HEK293 (cell line): ENCODE measurements around the gene ICE1.

Experiments used
- ZIC2 ChIP-seq: fragments of 450-650 bp; formaldehyde crosslinking; IDR thresholded peaks from 2 replicates; pipeline ENCODE4 v1.5.1; 2016; ENCODE audit warnings: missing biosample characterization, missing genetic modification characterization
- ZNF2 ChIP-seq: fragments of 450-650 bp; formaldehyde crosslinking; IDR thresholded peaks from 2 replicates; pipeline ENCODE4 v1.5.1; 2016; ENCODE audit warnings: missing biosample characterization, missing genetic modification characterization
- ZNF274 ChIP-seq, 2 experiments: fragments of 200-500 bp in 1 of 2; fragments of 450-650 bp in 1 of 2; sonication (Bioruptor generic) in 1 of 2; formaldehyde crosslinking in 1 of 2; IDR thresholded peaks; 2 replicates each; pipeline versions ENCODE4 v1.5.1 to v1.6.1; 2014 to 2016; ENCODE audit warnings: borderline replicate concordance in 1 of 2, inconsistent platforms in 1 of 2, low read length in 1 of 2, missing biosample characterization in 1 of 2, missing genetic modification characterization in 1 of 2
- ZNF391 ChIP-seq: fragments of 450-650 bp; formaldehyde crosslinking; IDR thresholded peaks from 2 replicates; pipeline ENCODE4 v1.5.1; 2016; ENCODE audit warnings: low read depth, missing biosample characterization, missing genetic modification characterization, borderline replicate concordance
- TF ChIP-seq, protein P1 (sequence below): fragments of 450-650 bp; formaldehyde crosslinking; IDR thresholded peaks from 2 replicates; pipeline ENCODE4 v1.5.1; 2016; ENCODE audit warnings: missing biosample characterization, missing genetic modification characterization

DNA sequence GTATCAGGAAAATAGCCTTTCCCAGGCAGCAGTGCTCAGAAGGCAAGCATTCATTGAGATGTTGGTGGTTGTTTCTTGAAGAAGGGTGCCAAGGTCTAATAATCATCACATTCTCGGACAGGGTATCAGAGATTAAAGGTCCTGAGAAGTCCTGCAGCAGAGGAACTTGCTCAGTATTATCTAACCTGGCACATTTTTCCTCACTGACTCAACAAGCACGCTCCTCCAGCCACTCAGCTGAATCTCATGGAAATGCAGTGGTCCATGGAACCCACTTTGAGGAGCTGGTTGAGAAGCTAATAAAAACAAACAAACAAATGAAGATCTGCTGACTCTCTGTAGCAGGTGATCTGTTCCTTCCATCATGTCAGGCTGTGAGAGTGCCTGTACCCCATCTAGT lies 35.3 kb upstream of the ICE1 start:
- TF ChIP-seq, protein P1, sequence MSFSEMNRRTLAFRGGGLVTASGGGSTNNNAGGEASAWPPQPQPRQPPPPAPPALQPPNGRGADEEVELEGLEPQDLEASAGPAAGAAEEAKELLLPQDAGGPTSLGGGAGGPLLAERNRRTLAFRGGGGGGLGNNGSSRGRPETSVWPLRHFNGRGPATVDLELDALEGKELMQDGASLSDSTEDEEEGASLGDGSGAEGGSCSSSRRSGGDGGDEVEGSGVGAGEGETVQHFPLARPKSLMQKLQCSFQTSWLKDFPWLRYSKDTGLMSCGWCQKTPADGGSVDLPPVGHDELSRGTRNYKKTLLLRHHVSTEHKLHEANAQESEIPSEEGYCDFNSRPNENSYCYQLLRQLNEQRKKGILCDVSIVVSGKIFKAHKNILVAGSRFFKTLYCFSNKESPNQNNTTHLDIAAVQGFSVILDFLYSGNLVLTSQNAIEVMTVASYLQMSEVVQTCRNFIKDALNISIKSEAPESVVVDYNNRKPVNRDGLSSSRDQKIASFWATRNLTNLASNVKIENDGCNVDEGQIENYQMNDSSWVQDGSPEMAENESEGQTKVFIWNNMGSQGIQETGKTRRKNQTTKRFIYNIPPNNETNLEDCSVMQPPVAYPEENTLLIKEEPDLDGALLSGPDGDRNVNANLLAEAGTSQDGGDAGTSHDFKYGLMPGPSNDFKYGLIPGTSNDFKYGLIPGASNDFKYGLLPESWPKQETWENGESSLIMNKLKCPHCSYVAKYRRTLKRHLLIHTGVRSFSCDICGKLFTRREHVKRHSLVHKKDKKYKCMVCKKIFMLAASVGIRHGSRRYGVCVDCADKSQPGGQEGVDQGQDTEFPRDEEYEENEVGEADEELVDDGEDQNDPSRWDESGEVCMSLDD (tag by site-specific recombination) = no peak
- TF ChIP-seq ZNF2 (no peak), ZNF391 (tag by site-specific recombination) (no peak), ZIC2 (tag by site-specific recombination) (no peak), ZNF274 (IDR thresholded peaks at IDR 0.05; ENCODE audit: low read length) (no peak), ZNF274 (tag by site-specific recombination; IDR thresholded peaks at IDR 0.05; ENCODE audit: borderline replicate concordance) (no peak)
